HPDE6-E6E7 (cell line): ENCODE results near the gene FAM163A.
"Not testable (repeated sequence)": the region's sequence is repeated elsewhere in the genome, so short reads cannot be mapped to it uniquely, and the experiment has no call there.

ENCODE experiments used
- DNase-seq: peaks from one replicate; pipeline ENCODE4 v3.0.0; 2011; ENCODE audit warnings: missing footprints; ENCODE audit errors: extremely low spot score

Gene FAM163A

DNA sequence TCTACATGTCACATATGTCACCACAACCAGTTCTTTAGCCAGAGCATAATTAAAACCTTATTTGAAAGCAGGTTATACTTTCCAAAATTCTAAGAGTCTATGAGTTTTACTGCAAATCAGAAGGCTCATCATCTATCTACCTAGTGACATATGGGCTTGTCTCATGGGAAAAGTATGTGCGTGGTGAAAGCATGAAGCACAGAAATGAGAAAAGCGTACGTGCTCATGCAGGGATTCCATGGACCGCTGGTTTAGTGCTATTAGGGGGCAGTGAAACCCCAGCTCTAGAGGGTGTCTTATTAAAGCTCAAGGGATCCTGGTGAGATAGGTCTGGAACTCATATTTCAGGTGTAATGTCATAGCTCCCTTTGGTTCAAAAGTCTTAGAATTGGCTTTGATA is 50.2 kb downstream of the FAM163A start:
- no peak for DNase-seq

DNA sequence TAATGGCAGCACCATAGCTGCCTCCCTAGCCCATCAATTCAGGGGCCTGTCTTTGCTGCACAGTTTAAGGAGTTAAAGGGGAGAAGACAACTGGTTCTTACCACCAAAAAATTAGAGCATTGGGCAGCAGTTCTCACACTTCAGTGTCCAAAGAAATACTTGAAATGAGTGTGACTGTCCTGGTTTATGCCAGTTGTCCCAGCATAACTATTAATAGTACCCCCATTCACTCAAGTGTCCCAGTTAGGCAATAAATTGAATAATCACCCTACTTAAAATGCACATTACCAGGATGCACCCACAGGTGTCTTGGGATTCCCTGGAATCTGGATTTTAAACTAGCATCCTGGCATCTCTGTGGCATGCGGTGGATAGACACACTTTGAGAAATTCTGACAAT is 51.1 kb downstream of the FAM163A start:
- DNase-seq: no peak

DNA sequence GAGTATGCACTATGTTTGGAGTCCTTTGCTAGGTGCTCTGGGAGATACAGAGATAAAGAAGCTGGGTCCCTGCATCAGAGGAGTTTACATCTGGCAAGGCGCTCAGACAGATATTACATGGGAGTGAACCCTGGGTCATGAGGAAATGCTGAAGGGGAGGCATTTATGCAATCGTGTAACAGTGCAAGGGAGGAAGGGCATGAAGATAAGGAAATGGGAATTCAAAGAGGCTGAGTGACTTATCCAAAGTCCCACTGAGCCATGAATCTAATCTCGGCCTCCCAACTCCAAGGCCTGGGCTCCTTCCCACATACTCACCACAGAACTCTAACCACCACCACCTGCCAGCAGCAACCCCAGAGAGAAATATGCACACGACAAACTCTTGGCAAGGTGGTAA is 51.6 kb downstream of the FAM163A start:
- DNase-seq: no peak

DNA sequence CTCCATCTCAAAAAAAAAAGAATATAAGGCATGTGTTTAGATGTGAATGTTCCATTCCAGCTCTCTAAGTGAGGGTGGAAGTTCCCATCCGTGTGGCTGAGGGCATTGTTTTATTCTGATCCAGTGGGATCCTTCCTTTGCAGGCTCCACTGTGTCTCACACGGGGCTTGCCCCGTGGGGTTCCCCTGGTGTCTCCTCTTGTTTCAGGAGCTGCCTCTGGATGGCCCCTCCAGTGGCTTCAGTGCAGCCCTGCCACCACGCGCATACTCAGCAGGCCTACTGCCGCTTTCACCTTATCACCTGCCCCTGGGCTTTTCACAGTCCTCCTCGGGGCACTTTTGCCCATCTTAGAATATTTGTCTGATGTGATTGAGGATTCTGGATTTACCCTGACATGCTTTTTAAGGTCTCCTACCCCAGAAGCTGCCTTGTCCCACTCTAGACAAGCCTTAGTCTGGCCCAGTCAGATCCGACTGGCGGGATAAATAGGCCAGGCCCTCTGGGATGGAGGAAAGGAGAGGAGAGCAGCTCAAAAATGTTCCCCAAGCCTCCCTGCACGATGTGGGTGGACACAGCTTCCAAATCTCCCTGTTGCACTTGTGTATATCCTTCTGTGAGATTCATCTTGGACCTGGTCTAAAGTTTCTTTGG is 55.2 kb downstream of the FAM163A start:
- DNase-seq: no peak

DNA sequence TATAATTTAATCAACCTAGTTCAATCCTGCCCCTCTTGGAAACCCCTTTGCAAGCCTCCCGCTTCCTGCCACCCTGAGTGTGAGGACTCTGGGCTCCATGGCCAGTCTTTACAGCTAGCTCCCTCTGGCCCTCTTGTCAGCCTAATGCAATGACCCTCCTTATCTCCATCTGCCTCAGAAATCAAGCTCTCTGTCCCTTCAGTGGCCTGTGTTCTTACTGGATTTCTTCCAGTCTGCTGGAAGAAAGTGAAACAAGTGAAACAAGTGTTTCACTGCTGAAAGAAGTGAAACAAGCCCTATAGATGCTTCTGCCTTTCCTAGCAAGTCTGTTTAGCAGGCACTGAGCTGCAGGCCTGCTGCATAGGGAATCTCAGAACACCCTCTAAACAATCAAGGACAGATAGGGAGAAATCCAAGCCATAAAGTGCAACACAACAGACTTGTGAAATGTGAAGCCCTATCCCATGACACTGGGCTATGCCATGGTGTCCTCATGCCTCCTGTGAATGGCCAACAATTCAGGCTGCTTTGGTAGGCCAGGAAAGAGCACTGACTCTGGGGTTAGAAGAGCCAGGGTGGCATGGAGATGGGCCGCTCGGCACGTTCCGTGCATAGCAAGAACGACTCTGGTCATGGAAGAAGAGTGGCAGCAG is 55.9 kb downstream of the FAM163A start:
- no peak for DNase-seq

DNA sequence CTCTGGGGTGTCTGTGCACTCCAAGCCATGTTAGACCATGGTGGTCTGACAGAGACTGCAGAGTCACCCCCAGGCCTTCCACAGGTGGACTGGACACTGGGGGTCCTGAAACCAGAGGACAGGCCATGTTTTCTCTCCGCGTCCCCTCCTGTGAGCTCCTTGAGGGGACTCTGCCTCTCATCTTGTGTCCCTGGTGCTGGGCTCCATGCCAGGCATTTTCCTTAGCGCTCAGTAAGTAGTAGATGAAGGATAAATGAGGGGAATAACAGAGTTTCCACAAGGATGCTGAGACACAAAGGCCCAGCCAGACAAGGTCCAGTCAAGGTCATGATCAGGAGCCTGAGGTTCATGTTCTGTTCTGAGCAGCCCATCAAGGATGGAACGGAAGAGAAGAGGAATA is 57.4 kb downstream of the FAM163A start:
- DNase-seq: no peak

DNA sequence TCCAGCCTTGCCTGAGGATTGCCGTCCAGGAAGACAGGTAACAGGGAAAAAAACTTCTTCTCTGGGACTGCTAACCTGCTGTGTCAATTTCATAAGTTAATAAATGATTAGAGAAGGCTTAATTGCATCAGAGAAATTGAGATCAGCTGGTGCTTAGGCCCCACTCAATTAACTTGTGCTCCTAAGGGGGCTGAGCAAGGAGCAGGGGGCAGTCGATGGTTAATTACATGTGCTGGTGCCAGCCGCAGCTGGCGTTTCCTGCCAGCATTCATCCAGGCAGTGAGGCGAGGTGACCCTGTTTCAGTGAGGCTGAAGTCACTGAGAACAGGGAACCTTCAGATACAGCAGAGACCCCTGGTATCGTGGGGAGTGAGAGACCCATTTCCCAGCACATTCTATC is 60.0 kb downstream of the FAM163A start:
- DNase-seq: no peak

DNA sequence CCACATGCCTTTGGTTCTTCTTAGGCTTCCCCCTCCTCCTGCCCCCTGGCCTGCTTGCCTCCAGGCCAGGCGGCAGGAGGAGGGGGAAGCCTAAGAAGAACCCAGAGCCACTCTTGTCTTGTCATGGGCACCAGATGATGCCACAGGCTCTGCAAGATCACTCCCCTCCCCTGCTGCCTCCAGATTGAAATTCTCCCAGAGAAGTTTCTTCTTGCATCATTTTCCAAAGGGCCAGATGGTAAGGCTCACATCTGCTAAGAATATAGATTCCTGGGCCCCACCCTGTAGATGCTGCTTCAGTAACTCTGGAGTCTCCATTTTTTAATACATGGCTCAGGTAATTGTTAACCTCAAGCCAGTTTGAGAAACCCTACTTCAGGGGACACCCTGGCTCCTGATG is 60.8 kb downstream of the FAM163A start:
- DNase-seq: no peak

DNA sequence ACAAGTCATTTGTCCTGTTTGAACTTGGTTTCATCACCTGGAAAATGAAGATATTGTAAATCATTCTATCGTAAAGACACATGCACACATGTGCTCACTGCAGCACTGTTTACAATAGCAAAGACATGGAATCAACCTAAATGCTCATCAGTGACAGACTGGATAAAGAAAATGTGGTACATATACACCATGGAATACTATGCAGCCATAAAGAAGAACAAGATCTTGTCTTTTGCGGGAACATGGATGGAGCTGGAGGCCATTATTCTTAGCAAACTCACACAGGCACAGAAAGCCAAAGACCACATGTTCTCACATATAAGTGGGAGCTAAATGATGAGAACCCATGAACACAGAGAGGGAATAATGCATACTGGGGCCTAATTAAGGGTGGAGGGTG is 61.3 kb downstream of the FAM163A start:
- DNase-seq: not testable (repeated sequence)

DNA sequence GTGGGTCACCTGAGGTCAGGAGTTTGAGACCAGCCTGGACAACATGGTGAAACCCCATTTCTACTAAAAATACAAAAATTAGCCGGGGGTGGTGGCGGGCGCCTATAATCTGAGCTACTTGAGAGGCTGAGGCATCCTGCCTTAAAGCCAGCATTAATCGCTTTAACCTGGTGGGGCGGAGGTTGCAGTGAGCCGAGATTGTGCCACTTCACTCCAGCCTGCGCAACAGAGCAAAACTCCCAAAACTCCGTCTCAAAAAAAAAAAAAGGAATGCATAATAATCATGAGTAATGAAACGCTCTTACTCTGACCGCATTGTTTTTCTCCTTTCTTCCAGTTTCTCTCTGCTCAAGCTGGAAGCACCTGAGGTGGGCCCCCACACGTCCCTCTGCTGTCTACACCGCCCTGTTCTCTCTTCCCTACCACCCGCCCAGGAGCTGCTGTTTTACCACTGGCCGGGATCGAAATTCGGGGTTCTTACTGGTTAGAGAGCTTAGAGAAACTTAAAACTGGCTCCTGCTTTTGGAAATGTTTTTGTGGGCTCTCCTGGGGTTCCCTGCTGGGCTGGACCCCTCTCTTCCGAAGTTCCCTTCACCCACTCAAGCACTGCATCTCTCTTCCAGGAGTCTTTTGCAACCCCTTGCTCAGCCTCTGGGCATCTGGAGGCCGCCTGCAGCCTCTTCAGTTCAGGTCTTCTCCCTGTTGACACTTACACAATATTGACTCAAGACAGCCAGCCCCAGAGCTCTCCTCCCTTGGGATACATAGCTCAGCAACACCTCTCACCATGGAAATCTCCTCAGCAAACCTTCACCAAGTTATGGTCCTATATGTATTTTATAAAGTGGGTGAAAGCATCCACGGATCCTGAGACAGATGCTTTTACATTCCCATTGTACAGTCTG is 62.5 kb downstream of the FAM163A start:
- DNase-seq: no peak

DNA sequence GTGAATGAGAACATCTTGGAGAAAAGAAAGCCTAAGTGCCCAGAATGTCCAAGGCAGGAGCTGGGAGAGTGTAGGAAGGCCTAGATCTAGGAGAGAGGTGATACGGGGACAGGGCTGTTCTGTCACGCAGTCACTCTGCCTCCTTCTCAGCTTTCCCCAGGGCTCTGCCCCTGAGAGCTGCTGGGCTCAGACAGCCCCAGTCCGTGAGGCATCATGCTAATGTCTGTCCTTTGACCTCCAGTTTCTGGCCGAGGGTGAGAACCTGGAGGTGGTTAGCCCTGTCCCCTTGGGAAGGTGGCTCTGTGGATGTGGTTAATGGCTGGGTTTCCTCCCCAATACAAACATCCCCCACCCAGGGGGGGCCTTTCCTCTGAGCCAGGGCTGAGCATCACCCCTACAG is 63.2 kb downstream of the FAM163A start:
- DNase-seq: no peak

DNA sequence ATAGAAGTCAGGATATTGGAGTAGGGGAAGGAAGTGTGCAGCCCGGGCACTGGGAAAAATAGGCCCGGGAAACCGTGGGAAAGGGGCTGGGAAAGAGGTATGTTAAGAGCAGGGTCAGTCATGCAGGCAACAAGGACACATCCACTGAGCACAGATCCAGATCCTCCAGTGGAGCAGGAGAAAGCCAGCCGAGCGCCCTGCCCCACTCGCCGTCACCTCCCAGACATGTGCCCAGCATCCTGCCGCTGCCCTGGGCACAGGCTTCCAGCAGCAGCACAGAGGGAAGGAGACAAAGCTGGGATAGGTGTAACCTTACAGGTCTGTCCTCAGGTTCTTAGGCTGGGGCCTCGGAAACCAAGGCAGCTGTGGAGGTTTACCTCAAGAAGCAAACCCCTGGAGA is 64.2 kb downstream of the FAM163A start:
- DNase-seq: no peak

DNA sequence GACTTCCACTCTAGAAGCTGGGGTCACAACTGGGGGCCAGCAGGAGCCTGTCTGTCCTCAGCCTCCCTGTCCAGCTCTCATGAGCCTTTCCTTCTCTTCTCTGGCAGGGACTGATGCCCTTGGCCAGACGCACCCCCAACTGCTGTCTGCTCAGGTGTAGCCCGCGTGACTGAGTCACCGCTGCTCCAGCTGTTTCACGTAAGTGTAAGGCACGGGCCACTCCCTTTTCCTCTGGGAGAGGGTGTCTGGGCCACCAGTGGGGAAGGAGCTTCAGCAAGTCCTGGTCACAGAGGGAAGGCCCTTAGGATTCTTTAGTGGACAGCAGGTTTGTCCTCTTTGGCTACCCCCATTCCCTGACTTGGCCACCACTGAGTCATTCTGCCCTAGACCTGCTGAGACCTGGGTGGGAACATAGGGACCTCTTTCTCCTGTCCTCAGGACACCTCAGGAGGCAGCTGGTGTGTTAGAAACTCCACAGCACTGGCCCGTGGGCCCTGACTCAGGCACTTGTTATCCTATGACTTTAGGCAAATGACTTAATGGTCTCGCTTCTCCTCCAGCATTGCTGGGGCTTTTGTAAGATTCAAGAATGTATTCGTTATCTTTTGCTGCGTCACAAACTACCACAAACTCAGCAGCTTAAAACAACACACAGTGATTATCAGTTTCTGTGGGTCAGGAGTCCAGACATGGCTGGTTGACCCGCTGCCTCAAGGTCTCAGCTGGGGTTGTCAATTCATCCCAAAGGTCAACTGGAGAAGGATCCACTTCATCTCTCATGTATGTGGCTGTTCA is 64.8 kb downstream of the FAM163A start:
- DNase-seq: no peak

DNA sequence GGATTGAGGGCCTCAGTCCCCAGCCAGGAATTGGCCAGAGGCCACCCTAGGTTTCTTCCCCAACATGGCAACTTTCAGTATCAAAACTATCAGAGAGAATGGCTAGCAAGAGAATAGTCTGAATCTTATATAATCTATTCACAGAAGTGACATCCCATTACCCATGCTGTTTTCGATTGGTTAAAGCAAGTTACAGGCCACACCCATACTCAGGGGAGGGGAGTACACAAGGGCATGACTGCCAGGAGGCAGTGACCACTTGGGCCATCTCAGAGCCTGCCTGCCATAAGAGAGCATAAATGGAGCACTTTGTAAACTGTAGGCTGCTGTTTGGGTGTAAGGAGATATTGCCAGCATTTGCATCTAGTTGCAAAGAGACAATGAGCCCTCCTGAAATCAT is 65.4 kb downstream of the FAM163A start:
- no peak for DNase-seq

DNA sequence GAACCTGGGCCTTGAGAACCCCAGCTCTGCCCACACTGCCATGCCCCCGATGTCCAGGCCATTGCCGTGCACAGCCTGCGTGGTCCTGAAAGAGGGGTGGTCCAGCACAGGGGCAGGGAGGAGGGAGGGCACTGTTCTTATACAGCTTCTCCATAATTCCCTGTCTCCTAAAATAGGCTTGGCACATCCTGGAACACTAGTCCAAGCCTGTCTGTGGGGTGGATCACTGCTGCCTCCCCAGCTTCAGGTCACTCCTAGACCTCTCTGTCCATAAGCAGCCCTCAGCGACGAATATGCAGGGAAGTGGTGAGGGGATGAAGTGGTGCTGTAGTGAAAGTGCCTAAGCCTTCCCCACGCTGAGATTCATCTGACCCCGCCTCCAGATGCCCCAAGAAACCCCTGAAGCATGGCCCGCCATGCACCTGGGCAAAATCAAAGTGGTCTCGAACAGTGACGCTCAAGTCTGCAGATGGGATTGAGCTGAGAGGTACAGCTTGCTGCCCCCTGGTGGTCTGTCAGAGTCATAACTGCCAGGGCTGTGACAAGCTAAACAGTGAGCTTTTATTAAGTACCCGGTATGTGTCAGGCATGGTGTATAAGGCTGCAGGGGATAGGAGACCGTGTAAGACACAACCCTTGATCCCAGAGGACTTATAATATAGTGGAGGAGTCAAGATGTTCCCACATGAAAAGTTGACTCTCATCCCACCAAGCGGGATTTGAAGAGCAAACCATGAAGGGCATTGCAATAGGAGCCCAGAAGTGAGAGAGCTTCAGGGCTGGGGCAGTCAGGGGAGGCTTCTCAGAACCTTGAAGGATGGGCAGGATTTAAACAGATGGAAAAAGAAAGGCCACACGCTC is 66.6 kb downstream of the FAM163A start:
- peak; percentile 56 for DNase-seq

DNA sequence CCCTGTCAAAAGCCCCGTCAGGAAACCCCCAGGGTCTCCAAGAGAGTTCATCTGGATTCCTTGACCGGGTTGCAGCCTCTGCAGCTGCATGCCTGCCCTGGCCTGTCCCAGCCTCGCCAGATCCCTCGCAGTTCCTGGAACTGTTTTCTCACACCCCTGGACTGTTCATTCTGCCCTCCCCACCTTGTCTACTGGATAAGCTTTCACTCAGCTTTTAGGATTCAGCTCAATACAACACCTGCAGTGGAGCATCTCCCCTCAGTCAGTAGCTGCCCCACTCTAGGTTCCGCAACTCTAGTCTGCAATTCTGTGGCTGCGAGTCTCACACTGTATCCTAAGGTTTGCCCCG is 67.2 kb downstream of the FAM163A start:
- DNase-seq: no peak

DNA sequence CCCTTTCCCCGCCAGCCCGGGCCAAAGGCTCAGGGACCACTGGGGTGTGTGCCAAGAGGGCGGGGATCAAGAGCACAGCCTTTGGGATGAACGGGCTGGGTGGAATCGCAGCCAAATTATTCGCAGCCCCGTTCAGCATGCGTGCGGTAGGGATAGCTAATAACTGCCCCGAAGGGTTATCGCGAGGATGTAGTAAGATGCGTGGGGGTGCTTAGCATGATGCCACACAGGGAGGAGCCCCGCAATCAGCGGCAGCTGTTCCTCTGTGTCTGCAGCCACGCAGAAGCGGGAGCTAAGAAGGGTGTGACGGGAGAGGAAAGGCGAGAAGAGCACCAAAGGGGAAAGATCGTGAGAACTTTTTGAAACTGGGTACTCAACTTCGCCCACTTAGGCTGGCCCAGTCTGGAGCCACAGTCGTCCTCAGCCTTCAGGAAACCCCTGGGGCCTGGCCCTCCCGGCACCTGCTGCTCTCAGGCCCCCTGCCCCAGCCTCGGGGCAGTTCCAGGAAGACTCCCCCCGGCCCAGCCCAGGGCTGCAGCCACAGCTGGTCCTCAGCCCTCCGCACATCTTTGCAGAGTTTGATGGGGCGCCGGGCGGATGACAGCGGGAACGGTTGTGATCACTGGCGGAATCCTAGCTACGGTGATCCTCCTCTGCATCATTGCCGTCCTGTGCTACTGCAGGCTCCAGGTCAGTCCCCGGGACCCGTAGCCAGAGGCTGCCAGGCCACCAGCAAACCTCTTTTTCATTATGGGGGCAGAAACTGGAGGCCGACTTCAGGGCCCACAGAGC is 69.6 kb downstream of the FAM163A start:
- no peak for DNase-seq

DNA sequence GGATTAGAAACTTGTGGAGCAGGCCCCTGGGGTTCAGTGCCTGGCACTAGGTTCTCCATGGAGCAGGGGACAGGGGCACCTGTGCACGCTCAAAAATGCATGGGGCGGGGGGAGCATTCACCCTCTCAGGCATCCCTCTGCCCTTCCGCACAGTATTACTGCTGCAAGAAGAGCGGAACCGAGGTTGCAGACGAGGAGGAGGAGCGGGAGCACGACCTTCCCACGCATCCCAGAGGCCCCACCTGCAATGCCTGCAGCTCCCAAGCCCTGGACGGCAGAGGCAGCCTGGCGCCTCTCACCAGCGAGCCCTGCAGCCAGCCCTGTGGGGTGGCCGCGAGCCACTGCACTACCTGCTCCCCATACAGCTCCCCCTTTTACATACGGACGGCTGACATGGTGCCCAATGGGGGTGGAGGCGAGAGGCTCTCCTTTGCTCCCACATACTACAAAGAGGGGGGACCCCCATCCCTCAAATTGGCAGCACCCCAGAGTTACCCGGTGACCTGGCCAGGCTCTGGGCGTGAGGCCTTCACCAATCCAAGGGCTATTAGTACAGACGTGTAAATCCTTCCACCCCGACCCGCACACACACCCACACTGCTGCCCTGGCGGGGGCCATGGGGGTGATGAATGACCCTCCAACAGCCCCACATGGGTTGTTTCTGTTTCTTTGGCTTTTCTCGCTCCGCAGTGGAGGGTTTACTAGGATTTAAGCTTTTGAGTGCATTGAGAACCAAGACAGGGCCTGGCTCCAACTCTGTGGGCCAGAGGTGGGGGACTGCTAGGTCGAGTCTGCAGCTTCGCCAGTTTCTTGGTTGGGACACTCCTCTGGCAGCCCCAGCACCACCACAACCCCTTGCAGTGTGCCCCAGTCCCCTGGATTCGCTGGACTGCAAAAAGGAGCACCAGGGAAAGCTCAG is 70.8 kb downstream of the FAM163A start:
- no peak for DNase-seq

DNA sequence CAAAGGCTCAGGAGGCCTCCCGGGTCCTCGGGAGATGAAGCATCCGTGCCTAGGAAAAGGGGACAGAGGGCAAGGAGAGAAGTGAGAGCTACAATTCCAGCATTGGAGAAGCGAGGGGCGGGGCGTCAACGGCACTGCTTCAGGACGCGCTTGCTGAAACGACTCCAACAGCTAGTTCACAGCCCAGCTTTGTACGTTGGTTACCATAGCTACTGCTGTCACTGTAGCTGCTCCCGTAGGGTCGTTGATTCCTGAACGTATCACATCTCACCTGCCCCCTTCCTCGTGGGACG is 71.4 kb downstream of the FAM163A start:
- peak; percentile 49 for DNase-seq
